Erythroblast (primary cell): Measurements from ENCODE around the gene WIZ.

ENCODE experiments used
- GATA1 ChIP-seq: IDR thresholded peaks from 2 replicates; pipeline ENCODE4 v1.6.1; 2011; ENCODE audit warnings: low read depth, mild to moderate bottlenecking, control low read depth, low read length, moderate library complexity
- POLR2A ChIP-seq: IDR thresholded peaks from 2 replicates; pipeline ENCODE4 v1.6.1; 2011; ENCODE audit warnings: mild to moderate bottlenecking, low read length

DNA sequence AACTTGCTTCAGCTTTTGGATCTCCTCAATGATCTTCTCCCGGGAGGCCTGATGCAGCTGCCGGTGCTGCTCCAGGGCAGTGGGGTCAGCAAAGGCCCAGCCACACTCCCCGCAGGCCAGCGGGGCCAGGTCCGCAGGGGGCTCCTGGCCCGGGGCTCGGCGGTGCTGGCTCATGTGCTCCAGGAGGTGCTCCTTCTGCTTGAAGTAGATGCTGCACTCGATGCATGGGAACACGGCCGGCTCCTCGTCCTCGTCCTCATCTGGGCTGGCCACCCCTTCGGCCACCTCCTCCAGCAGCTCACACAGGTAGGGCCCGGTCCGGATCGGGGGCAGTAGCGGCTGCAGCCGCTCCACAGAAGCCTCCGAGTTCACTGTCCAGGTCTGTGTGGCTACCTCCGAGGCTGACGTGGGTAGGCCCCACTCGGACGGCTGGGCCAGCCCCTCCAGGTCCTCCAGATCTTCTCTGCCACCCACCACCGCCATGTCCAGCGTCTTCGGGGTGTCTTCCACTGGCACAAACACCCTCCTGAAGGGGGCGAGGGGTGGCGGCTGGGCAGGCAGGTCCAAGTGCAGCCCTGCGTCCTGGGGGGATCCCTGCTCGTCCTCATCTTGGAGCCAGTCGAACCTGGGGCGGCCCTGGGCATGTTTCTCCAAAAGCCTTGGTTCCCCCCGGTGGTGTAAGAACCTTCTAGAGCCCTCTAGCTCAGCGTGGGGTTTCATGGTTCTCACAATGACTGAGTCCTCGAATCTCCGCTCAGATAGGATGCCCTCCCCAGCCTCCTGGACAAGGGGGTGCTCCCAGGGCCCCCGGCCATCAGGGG is 9.7 kb downstream of the WIZ start:
- TF ChIP-seq POLR2A: no peak
- TF ChIP-seq GATA1: no peak
